Stimulated activated naive CD8-positive, alpha-beta T cell treated with anti-CD3 and anti-CD28 coated beads, Interleukin-15, Interleukin-2, amounts not matched to agents 100 U/mL and 50 U/mL, for 24 hours (primary cell): ENCODE results near the gene COL9A3.
A peak's percentile ranks its signal among the peaks of the same experiment; 100 is the strongest.

Source experiments
- ATAC-seq: fragments of 150-1000 bp; cut with Tn5 transposase; one replicate; pipeline ENCODE4 v1.10.0; 2021
- DNase-seq: peaks from one replicate; pipeline ENCODE4 v3.0.0; 2021

The COL9A3 gene

GRCh38 chr20:62880147-62880934, 63.5 kb downstream of the COL9A3 start:
- ATAC-seq (no peak), DNase-seq (no peak)

- DNase-seq (no peak), ATAC-seq (no peak)
Measured at GRCh38 chr20:62880935-62881661, 64.2 kb downstream of the COL9A3 start.

GRCh38 chr20:62881662-62882395, 65.0 kb downstream of the COL9A3 start:
- ATAC-seq (no peak), DNase-seq (no peak)

GRCh38 chr20:62882426-62882825, 65.6 kb downstream of the COL9A3 start:
- DNase-seq (no peak), ATAC-seq (no peak)

- DNase-seq = no peak
- no peak for ATAC-seq
Measured at GRCh38 chr20:62884556-62884955, 67.7 kb downstream of the COL9A3 start.

- DNase-seq (no peak), ATAC-seq (no peak)
Measured at GRCh38 chr20:62885046-62885895, 68.4 kb downstream of the COL9A3 start.

- DNase-seq (no peak), ATAC-seq (no peak)
Measured at GRCh38 chr20:62885896-62886708, 69.3 kb downstream of the COL9A3 start.

GRCh38 chr20:62886709-62887058, 69.8 kb downstream of the COL9A3 start:
- ATAC-seq = no peak
- no peak for DNase-seq

GRCh38 chr20:62887152-62887859, 70.5 kb downstream of the COL9A3 start:
- DNase-seq (peak; percentile 37), ATAC-seq (peak; percentile 40)

GRCh38 chr20:62887860-62888239, 71.0 kb downstream of the COL9A3 start:
- no peak for ATAC-seq
- no peak for DNase-seq

- DNase-seq (no peak), ATAC-seq (no peak)
Measured at GRCh38 chr20:62888406-62888805, 71.6 kb downstream of the COL9A3 start.

- ATAC-seq (no peak), DNase-seq (no peak)
Measured at GRCh38 chr20:62888910-62889309, 72.1 kb downstream of the COL9A3 start.

GRCh38 chr20:62889411-62889810, 72.6 kb downstream of the COL9A3 start:
- DNase-seq = no peak
- no peak for ATAC-seq

- ATAC-seq = no peak
- no peak for DNase-seq
Measured at GRCh38 chr20:62889871-62890270, 73.0 kb downstream of the COL9A3 start.

GRCh38 chr20:62890444-62890843, 73.6 kb downstream of the COL9A3 start:
- ATAC-seq (no peak), DNase-seq (no peak)
